ENCODE data around the gene CCNQ.

CCNQ gene

GRCh38 chrX:153642051-153642654 lies 43.2 kb upstream of the CCNQ start:
- no peak overlapping the region for H3K27ac ChIP-seq (ENCODE audit: low read depth, low read length)
- H3K36me3 ChIP-seq (ENCODE audit: control insufficient read depth in 1 of 2, insufficient read depth in 2 of 2, low read length in 2 of 2) = no peaks in the 10 kb centered on the region
- no peak overlapping the region for H3K9ac ChIP-seq (ENCODE audit: low read depth in 1 of 2, low read length in 2 of 2)
- no peaks in the 10 kb centered on the region for H3K4me1 ChIP-seq (ENCODE audit: control insufficient read depth in 1 of 2, insufficient read depth in 2 of 2, low read length in 2 of 2)
- H3K9me3 ChIP-seq (ENCODE audit: control insufficient read depth in 1 of 2, low read length in 2 of 2) = no peaks in the 10 kb centered on the region
- H3K4me3 ChIP-seq (ENCODE audit: low read depth in 1 of 2, low read length in 2 of 2) = no peak overlapping the region
- H3K27me3 ChIP-seq (ENCODE audit: control insufficient read depth in 1 of 2, insufficient read depth in 2 of 2, low read length in 2 of 2) = peaks cover 25 to 41% of the 10 kb centered on the region in 2 donors

GRCh38 chrX:153641627-153642026 lies 42.7 kb upstream of the CCNQ start:
- H3K9me3 ChIP-seq (ENCODE audit: control insufficient read depth in 1 of 2, low read length in 2 of 2) = no peaks in the 10 kb centered on the region
- H3K27ac ChIP-seq (ENCODE audit: low read depth, low read length) = no peak overlapping the region
- H3K27me3 ChIP-seq (ENCODE audit: control insufficient read depth in 1 of 2, insufficient read depth in 2 of 2, low read length in 2 of 2) = peaks cover 24 to 39% of the 10 kb centered on the region in 2 donors
- no peak overlapping the region for H3K4me3 ChIP-seq (ENCODE audit: low read depth in 1 of 2, low read length in 2 of 2)
- no peaks in the 10 kb centered on the region for H3K36me3 ChIP-seq (ENCODE audit: control insufficient read depth in 1 of 2, insufficient read depth in 2 of 2, low read length in 2 of 2)
- no peaks in the 10 kb centered on the region for H3K4me1 ChIP-seq (ENCODE audit: control insufficient read depth in 1 of 2, insufficient read depth in 2 of 2, low read length in 2 of 2)
- no peak overlapping the region for H3K9ac ChIP-seq (ENCODE audit: low read depth in 1 of 2, low read length in 2 of 2)

GRCh38 chrX:153640736-153641575 lies 42.0 kb upstream of the CCNQ start:
- Histone ChIP-seq H3K4me1 (ENCODE audit: control insufficient read depth in 1 of 2, insufficient read depth in 2 of 2, low read length in 2 of 2) (no peaks in the 10 kb centered on the region), H3K4me3 (ENCODE audit: low read depth in 1 of 2, low read length in 2 of 2) (no peak overlapping the region), H3K9me3 (ENCODE audit: control insufficient read depth in 1 of 2, low read length in 2 of 2) (no peaks in the 10 kb centered on the region), H3K27me3 (ENCODE audit: control insufficient read depth in 1 of 2, insufficient read depth in 2 of 2, low read length in 2 of 2) (peaks cover 18 to 32% of the 10 kb centered on the region in 2 donors), H3K9ac (ENCODE audit: low read depth in 1 of 2, low read length in 2 of 2) (no peak overlapping the region), H3K36me3 (ENCODE audit: control insufficient read depth in 1 of 2, insufficient read depth in 2 of 2, low read length in 2 of 2) (no peaks in the 10 kb centered on the region), H3K27ac (ENCODE audit: low read depth, low read length) (no peak overlapping the region)

- Histone ChIP-seq H3K9ac (ENCODE audit: low read depth in 1 of 2, low read length in 2 of 2) (no peak overlapping the region), H3K4me1 (ENCODE audit: control insufficient read depth in 1 of 2, insufficient read depth in 2 of 2, low read length in 2 of 2) (no peaks in the 10 kb centered on the region), H3K27me3 (ENCODE audit: control insufficient read depth in 1 of 2, insufficient read depth in 2 of 2, low read length in 2 of 2) (peaks cover 17 to 24% of the 10 kb centered on the region in 2 donors), H3K27ac (ENCODE audit: low read depth, low read length) (no peak overlapping the region), H3K4me3 (ENCODE audit: low read depth in 1 of 2, low read length in 2 of 2) (no peak overlapping the region), H3K9me3 (ENCODE audit: control insufficient read depth in 1 of 2, low read length in 2 of 2) (no peaks in the 10 kb centered on the region), H3K36me3 (ENCODE audit: control insufficient read depth in 1 of 2, insufficient read depth in 2 of 2, low read length in 2 of 2) (no peaks in the 10 kb centered on the region)
These were observed 41.2 kb upstream of the CCNQ start for GRCh38 chrX:153640045-153640686.

- H3K27ac ChIP-seq (ENCODE audit: low read depth, low read length) = no peak overlapping the region
- H3K27me3 ChIP-seq (ENCODE audit: control insufficient read depth in 1 of 2, insufficient read depth in 2 of 2, low read length in 2 of 2) = peaks cover 12 to 17% of the 10 kb centered on the region in 2 donors
- H3K4me3 ChIP-seq (ENCODE audit: low read depth in 1 of 2, low read length in 2 of 2) = no peak overlapping the region
- H3K9ac ChIP-seq (ENCODE audit: low read depth in 1 of 2, low read length in 2 of 2) = no peak overlapping the region
- no peaks in the 10 kb centered on the region for H3K36me3 ChIP-seq (ENCODE audit: control insufficient read depth in 1 of 2, insufficient read depth in 2 of 2, low read length in 2 of 2)
- H3K9me3 ChIP-seq (ENCODE audit: control insufficient read depth in 1 of 2, low read length in 2 of 2) = no peaks in the 10 kb centered on the region
- H3K4me1 ChIP-seq (ENCODE audit: control insufficient read depth in 1 of 2, insufficient read depth in 2 of 2, low read length in 2 of 2) = no peaks in the 10 kb centered on the region
These were observed 40.5 kb upstream of the CCNQ start for GRCh38 chrX:153639177-153640044.

- Histone ChIP-seq H3K27ac (ENCODE audit: low read depth, low read length) (no peak overlapping the region), H3K36me3 (ENCODE audit: control insufficient read depth in 1 of 2, insufficient read depth in 2 of 2, low read length in 2 of 2) (no peaks in the 10 kb centered on the region), H3K9me3 (ENCODE audit: control insufficient read depth in 1 of 2, low read length in 2 of 2) (no peaks in the 10 kb centered on the region), H3K4me1 (ENCODE audit: control insufficient read depth in 1 of 2, insufficient read depth in 2 of 2, low read length in 2 of 2) (no peaks in the 10 kb centered on the region), H3K9ac (ENCODE audit: low read depth in 1 of 2, low read length in 2 of 2) (no peak overlapping the region), H3K4me3 (ENCODE audit: low read depth in 1 of 2, low read length in 2 of 2) (no peak overlapping the region), H3K27me3 (ENCODE audit: control insufficient read depth in 1 of 2, insufficient read depth in 2 of 2, low read length in 2 of 2) (peaks cover 12 to 16% of the 10 kb centered on the region in 2 donors)
These were observed 39.7 kb upstream of the CCNQ start for GRCh38 chrX:153638436-153639176.

GRCh38 chrX:153638041-153638371 lies 39.1 kb upstream of the CCNQ start:
- Histone ChIP-seq H3K9ac (ENCODE audit: low read depth in 1 of 2, low read length in 2 of 2) (no peak overlapping the region), H3K27me3 (ENCODE audit: control insufficient read depth in 1 of 2, insufficient read depth in 2 of 2, low read length in 2 of 2) (peaks cover 10 to 11% of the 10 kb centered on the region in 2 donors), H3K27ac (ENCODE audit: low read depth, low read length) (no peak overlapping the region), H3K36me3 (ENCODE audit: control insufficient read depth in 1 of 2, insufficient read depth in 2 of 2, low read length in 2 of 2) (no peaks in the 10 kb centered on the region), H3K4me3 (ENCODE audit: low read depth in 1 of 2, low read length in 2 of 2) (no peak overlapping the region), H3K9me3 (ENCODE audit: control insufficient read depth in 1 of 2, low read length in 2 of 2) (no peaks in the 10 kb centered on the region), H3K4me1 (ENCODE audit: control insufficient read depth in 1 of 2, insufficient read depth in 2 of 2, low read length in 2 of 2) (no peaks in the 10 kb centered on the region)

GRCh38 chrX:153637121-153638040 lies 38.4 kb upstream of the CCNQ start:
- Histone ChIP-seq H3K9me3 (ENCODE audit: control insufficient read depth in 1 of 2, low read length in 2 of 2) (no peaks in the 10 kb centered on the region), H3K36me3 (ENCODE audit: control insufficient read depth in 1 of 2, insufficient read depth in 2 of 2, low read length in 2 of 2) (no peaks in the 10 kb centered on the region), H3K9ac (ENCODE audit: low read depth in 1 of 2, low read length in 2 of 2) (no peak overlapping the region), H3K4me3 (ENCODE audit: low read depth in 1 of 2, low read length in 2 of 2) (no peak overlapping the region), H3K27me3 (ENCODE audit: control insufficient read depth in 1 of 2, insufficient read depth in 2 of 2, low read length in 2 of 2) (peaks cover 6 to 7% of the 10 kb centered on the region in 2 donors), H3K27ac (ENCODE audit: low read depth, low read length) (no peak overlapping the region), H3K4me1 (ENCODE audit: control insufficient read depth in 1 of 2, insufficient read depth in 2 of 2, low read length in 2 of 2) (no peaks in the 10 kb centered on the region)

- no peaks in the 10 kb centered on the region for H3K9me3 ChIP-seq (ENCODE audit: control insufficient read depth in 1 of 2, low read length in 2 of 2)
- no peaks in the 10 kb centered on the region for H3K36me3 ChIP-seq (ENCODE audit: control insufficient read depth in 1 of 2, insufficient read depth in 2 of 2, low read length in 2 of 2)
- no peaks in the 10 kb centered on the region for H3K4me1 ChIP-seq (ENCODE audit: control insufficient read depth in 1 of 2, insufficient read depth in 2 of 2, low read length in 2 of 2)
- no peak overlapping the region for H3K27ac ChIP-seq (ENCODE audit: low read depth, low read length)
- H3K9ac ChIP-seq (ENCODE audit: low read depth in 1 of 2, low read length in 2 of 2) = no peak overlapping the region
- peaks cover 4 to 7% of the 10 kb centered on the region in 2 donors for H3K27me3 ChIP-seq (ENCODE audit: control insufficient read depth in 1 of 2, insufficient read depth in 2 of 2, low read length in 2 of 2)
- H3K4me3 ChIP-seq (ENCODE audit: low read depth in 1 of 2, low read length in 2 of 2) = no peak overlapping the region
These were observed 37.8 kb upstream of the CCNQ start for GRCh38 chrX:153636716-153637115.
